ENCODE results near the gene TRPV4.
"Not testable (repeated sequence)": the region's sequence is repeated elsewhere in the genome, so short reads cannot be mapped to it uniquely, and the experiment has no call there.

The TRPV4 gene

GRCh38 chr12:109833307-109834189 lies at the start of gene TRPV4:
TSS of gene TRPV4 (minus strand) at chr12:109833398. CDS start at chr12:109814796, 18,602 bp downstream.
- no peak for FAIRE-seq

GRCh38 chr12:109881752-109882151 lies 48.6 kb upstream of the TRPV4 start:
- FAIRE-seq: no peak

- FAIRE-seq: no peak
Measured at GRCh38 chr12:109880938-109881337, 47.7 kb upstream of the TRPV4 start.

DNA sequence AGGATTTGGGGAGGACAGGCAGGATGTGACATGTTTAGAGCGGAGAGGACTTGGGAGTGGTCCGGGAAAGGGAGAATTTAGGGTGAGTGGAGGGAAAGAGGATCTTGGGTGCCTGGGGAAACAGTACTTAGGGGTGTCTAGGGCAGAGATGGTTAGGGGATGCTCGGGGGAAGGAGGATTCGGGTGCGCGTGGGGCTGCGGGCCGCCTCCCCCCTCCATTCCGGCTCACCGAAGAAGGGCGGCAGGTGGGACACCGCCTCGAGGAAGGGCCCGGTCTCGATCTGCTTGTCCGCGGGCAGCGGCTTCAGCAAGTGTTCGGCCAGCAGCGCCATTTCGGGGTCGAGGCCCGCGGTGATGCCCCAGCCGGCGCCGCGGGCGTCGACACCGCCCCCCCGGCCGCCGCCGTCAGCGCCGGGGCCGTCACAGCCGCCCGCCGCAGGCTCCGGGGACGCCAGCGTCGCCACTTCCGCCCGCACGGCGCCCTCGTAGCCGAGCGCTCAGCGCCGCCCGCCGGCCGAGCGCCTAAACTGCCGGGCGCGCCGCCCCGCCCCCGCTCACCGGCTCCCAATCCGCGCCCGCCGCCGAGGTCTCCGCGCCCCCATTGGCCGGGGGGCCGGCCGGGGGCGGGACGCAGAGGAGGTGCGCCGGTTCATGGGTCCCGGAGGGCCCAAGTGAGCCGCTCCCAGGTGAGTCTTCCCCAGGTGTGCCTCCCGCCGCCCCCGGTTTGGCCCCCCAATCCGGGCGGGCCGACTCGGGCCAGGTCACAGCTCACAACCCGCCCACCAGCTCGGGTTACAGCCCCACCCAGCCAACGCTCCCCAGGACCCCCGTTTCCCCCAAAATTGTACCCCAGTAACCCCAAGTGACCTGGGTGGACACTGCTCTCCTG lies 47.1 kb upstream of the TRPV4 start, which contains the start of gene GLTP:
GLTP (minus strand) TSS at position 499 of the 889 bp plus-strand sequence; CDS start at position 332, 167 bp downstream.
- no peak for FAIRE-seq

DNA sequence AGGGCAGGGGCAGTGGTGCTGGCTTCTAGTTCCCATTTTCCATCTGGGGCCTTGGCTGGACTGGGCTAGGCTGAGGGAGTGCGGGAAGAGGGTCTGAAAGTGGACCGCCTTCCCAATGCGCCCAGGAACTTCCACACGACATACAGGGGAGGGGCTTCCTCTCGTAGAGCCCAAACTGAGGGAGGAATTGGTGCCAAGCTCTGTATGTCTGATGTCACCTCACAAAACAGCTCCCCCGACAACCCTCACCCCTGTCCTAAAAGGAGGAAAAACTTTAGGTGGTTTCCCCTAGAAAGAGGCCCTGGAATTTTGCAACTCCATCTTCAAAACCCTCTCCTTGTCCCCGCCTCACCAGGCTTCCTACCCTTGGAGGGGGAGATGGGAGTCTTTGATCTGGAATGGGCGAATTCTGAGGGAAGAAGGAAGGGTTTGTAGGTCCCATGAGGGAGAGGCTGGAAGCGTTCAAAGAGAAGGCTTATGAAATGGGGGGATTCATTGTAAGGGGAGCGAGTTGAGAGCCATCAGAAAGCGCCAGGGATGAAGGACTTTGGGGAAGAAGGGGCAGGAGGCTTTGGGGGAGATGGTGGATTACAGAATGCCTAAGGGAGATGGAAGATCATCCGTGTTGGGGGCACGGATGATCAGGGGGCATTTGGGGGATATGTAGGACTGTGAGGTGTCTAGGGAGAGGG lies 46.3 kb upstream of the TRPV4 start:
- no peak for FAIRE-seq

GRCh38 chr12:109878749-109879148 lies 45.6 kb upstream of the TRPV4 start:
- no peak for FAIRE-seq

GRCh38 chr12:109878247-109878625 lies 45.0 kb upstream of the TRPV4 start:
- no peak for FAIRE-seq

- FAIRE-seq: no peak
Measured at GRCh38 chr12:109877504-109878246, 44.5 kb upstream of the TRPV4 start.

- no peak for FAIRE-seq
Measured at GRCh38 chr12:109876406-109876805, 43.2 kb upstream of the TRPV4 start.

DNA sequence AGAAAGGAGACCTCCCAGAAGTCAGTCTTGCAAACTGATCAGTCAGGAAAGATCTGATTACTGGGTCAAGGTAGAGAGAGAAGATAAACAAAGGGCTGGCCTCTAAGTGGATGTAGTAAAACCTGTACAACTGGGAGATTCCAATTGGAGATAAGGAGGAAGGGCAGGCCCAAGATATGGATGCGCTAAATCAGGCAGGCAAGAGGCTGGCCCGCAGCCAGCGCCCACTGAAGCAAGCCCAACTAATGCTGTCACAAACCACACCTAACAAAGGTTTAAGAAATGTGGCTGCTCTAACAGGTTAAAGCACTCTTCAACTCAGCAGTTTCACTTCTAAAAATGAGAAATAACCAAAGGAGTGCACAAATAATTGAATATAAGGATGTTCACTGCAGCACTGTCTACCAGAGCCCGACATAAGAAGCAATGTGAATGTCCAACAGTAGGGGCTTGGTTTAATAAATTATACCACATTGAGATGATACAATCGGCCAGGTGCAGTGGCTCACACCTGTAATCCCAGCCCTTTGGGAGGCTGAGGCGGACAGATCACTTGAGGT lies 42.5 kb upstream of the TRPV4 start:
- FAIRE-seq: no peak

DNA sequence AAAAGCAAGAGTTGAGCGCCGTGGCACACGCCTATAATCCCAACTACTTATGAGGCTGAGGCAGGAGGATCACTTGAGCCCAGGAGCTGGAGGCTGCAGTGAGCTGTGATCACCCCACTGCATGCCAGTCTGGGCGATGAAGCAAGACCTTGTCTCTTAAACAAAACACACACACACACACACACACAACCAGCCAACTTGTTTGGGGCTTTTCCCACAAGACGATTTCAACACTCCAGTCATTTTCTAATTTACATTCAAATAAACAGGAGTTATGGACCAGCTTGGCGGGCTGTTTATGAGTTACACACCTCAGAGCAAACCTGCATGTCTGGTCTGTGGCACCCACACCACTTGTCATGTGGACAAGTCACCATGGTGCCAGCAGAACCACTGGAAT lies 40.5 kb upstream of the TRPV4 start:
- no peak for FAIRE-seq

DNA sequence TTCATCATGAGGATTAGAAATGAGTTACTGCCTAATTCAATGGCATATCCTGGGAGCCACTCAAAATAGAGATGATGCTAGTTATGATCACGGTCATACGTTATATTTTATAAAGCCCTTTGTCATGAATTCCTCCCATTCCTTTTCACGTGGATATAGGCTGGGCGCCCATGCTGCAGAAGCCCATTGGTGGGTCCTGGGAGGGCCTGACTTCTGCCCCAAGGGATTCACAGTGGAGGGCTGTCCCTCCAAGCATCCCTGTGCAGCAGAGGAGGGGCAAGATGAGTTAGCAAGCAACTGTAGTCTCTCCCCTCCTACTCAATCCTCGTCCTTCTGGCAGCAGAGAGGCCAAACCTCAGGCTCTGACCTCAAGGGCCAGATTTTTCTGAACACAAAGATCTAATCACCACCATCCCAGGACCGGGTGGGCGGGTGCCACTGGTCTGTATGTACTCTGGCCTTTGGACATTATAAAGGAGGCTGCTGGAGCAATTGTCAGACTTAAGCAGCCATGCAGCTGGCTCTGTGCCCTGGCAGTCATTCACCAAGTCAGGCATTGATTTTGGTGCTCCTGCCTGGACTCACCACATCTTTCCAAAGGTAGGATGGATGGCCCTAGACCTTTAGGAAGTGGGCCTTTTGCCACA lies 38.6 kb upstream of the TRPV4 start:
- FAIRE-seq: no peak

DNA sequence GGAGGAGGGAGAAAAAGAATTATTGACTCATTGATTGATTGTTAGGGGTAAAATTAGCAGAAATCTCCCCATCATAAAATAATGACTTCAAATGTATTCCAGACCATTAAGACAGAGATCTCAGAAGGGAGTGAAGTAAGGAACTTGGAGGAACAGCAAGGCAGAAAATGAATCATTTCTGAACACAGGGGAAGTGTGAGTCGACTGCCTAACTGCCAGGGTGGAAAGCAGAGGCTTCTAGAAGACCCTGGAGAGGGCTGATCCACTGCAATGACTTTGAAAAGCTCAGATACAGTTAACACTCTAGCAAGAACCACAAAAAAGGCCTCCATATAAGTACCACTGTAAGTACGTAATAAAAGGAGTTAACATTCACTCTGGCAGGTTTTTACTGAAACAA lies 37.5 kb upstream of the TRPV4 start:
- no peak for FAIRE-seq

GRCh38 chr12:109868182-109869051 lies 35.2 kb upstream of the TRPV4 start:
- FAIRE-seq: no peak

DNA sequence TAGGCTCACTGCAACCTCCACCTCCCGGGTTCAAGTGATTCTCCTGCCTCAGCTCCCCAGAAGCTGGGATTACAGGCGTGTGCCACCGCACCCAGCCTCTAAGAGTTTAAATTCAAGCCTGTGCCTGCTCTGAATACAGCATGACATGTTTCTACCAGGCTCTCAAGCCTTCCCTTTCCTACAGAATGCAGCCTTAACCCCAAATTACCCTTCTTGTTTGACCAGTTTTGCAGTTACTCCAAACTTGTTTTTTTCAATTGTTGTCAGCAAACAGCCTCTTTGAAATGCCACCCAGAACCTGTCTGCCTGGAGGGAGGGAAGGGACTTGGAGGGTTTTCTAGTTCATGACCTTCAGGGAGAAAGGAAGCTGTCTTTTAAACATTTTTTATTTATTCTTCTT lies 31.7 kb upstream of the TRPV4 start:
- FAIRE-seq: no peak

- FAIRE-seq: no peak
Measured at GRCh38 chr12:109863847-109864712, 30.9 kb upstream of the TRPV4 start.

GRCh38 chr12:109862491-109862890 lies 29.3 kb upstream of the TRPV4 start:
- FAIRE-seq: not testable (repeated sequence)

GRCh38 chr12:109861689-109862314 lies 28.6 kb upstream of the TRPV4 start:
- no peak for FAIRE-seq

DNA sequence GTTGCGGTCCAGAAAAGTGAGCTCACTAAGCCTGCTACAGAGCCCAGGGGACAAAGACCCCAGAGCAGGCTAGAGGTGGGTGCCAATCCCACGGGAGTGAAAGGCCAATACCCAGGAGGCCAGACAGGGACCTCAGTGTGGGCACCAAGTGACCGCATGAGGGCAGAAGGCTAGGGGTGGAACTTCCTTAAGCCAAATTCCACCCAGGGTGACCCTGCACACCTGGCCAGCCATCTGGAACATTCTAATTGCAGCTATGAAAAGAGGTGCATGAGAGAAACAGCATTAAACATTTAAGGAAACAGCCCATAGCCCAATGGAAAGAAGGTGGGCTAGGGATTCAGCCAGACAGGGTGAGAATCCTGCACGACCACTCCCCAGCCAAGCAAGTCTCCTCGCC lies 27.8 kb upstream of the TRPV4 start:
- no peak for FAIRE-seq
